ENCODE data around the gene OR52E6.
A peak's percentile ranks its signal among the peaks of the same experiment; 100 is the strongest.

Gene OR52E6

GRCh38 chr11:5841797-5842196 lies at the start of gene OR52E6:
TSS of gene OR52E6 (minus strand) at chr11:5841897. CDS start at chr11:5841897, 0 bp downstream.
- no peak for DNase-seq

- DNase-seq, result no peak
Measured at GRCh38 chr11:5891216-5891800, 49.6 kb upstream of the OR52E6 start.

GRCh38 chr11:5887661-5888060 lies 46.0 kb upstream of the OR52E6 start:
- DNase-seq, result no peak

DNA sequence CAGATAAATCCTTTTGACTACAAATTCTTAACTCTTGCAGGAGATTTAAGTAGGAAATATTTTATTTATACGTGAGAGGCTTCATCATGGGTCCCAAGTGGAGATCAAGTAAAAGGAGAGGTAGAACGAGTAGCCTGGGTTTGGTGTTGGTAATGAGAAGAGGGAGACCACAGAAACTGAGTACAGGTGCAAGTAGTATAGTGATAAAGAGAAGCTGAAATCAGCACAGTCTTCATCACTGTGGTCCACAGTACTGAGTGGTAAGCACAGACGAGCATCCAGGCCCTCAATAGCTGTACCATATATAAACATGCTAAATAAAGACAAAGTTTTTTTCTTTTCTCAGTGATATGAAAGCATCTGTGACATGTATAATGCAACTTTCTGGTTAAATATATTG lies 45.5 kb upstream of the OR52E6 start:
- no peak for DNase-seq

DNA sequence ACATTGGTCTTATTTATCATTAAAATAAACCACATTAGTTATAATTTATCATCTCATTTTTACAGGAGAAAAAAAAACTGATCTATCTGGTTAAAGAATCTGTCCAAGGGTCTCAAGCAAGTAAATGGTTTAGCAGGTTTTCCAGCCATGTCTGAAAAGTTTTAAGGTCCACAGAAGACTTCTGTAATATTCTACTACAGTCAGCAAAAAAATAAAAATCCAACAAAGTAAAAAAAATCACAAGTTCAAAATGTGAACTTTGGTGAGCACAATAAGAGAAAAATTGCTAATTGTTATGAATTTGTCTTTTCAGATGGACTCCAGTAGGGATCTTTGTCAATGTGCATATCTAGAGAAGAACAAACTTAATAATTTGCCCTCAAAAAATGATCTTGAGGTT lies 40.1 kb upstream of the OR52E6 start:
- DNase-seq, result no peak

- no peak for DNase-seq
Measured at GRCh38 chr11:5880329-5880728, 38.6 kb upstream of the OR52E6 start, which contains the start of gene OR52E4. TSS of gene OR52E4 (plus strand) at chr11:5880629. CDS start at chr11:5884293, 3,664 bp downstream.

DNA sequence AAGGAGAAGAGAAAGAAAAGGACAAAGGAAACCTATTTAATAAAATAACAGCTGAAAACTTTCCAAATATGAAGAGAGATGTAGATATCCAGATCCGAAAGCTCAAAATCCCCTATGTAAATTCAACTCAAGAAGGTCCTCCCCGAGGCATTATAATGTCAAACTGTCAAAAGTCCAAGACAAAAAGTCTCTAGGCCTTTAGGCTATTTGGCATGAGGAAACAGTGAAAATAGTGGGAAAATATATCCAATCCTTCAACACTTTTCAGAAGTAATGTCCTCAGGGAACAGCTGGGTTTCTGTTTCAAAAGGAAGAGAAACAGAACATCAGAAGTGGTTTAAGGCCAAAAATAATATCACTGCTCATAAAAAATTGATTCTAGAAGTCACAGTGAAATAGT lies 36.9 kb upstream of the OR52E6 start:
- DNase-seq, result no peak

GRCh38 chr11:5865826-5866225 lies 24.1 kb upstream of the OR52E6 start:
- DNase-seq, result no peak

DNA sequence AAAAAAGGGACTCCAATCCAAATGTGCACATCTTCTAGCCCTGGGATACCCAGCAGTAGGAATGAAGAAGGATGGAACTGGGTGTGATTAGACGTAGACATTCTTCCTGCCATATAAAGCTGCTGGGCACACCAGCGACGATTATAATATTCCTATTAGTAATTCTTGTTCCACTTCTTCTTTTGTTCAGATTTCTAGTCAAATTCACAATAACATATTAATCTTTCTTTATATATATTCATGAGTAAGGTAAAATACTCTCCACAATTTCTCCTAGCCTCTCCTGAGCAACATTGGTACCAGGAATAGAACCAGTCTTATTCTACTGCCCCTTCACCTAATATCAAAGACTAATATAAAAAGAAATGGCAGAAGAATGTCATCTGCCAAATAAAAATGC lies 15.9 kb upstream of the OR52E6 start, which contains the start of gene OR52E8:
TSS of gene OR52E8 (minus strand) at position 101 of the 400 bp plus-strand sequence. CDS start at position 101, 0 bp downstream.
- no peak for DNase-seq

DNA sequence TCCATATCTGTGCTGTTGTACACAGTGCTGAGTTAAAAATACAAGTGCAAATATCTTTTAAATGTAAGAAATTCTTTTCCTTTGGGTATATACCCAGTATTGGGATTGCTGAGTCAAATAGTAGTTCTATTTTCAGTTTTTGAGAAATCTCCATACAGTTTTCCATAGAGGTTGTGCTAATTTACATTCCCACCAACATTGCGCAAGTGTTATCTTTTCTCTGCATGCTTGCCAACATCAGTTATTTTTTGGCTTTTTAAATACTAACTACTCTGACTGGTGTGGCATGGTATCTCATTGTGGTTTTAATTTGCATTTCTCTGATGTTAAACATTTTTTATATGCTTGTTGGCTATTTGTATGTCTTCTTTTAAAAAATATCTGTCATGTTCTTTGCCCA lies 9.3 kb upstream of the OR52E6 start:
- no peak for DNase-seq

- DNase-seq, result no peak
Measured at GRCh38 chr11:5847711-5848110, 6.0 kb upstream of the OR52E6 start.

DNA sequence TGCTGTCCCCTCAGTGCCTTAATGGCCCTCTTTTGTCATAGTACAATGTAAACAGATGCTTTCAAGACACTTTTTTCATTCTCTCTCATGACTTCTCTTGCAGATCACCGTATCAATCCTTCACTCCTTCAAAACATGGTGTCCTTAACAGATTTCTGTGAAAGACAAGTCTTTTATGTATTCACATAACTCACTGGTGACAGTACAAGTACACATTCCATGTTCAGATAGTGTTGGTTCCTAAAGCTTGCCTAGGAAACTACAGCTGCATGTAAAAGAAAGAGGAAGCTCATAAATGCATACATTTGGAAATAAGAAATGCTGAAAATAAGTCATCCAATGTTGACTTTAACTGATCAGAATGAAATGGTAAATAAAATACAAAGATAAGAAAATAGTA lies 5.0 kb upstream of the OR52E6 start:
- no peak for DNase-seq

GRCh38 chr11:5837695-5838094 lies 4.0 kb downstream of the OR52E6 start:
- DNase-seq, result no peak

- no peak for DNase-seq
Measured at GRCh38 chr11:5833446-5833845, 8.3 kb downstream of the OR52E6 start.

- no peak for DNase-seq
Measured at GRCh38 chr11:5831196-5831829, 10.4 kb downstream of the OR52E6 start.

GRCh38 chr11:5818245-5818886 lies 23.3 kb downstream of the OR52E6 start:
- no peak for DNase-seq

GRCh38 chr11:5815534-5815933 lies 26.2 kb downstream of the OR52E6 start:
- no peak for DNase-seq

DNA sequence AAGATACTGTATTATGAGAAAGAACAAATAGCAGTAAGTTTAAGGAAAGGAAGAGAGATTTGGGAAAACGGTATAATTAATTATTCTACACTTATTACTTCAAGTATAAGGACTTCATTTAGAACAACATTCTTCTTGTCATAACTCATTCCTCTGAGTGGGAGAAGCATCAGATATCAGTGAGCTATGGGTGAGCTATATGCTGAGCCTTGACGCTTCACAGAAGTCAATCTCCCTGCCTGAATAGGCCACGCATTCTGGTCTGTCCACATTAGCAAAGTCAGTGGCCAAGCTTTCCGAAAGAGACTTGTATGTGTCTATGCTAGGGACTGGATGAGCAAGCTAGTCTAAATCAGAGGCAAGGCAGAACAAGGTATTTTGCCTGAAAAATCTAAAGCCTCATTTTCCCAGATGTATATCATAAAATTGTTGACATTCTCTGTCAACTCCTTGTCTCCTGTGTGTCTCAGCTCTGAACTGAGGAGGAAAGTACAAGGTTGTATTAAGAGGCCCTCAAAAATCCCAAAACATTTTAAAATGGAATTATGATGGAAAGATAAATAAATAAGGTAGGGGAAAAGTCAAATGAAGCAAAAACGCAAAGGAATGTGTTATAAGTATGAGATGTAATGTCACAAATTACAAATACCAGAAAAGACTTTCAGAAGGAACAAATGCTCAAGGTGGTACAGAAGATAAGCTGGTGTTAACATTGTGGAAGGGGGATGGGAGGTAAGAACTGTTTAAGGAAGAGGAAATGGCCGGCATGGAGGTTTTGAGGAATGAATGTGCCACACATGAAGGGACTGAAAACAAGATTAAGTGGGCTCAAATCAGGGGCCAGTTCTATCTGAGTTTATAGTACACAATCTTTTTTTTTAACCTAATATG lies 31.5 kb downstream of the OR52E6 start:
- DNase-seq, result no peak

DNA sequence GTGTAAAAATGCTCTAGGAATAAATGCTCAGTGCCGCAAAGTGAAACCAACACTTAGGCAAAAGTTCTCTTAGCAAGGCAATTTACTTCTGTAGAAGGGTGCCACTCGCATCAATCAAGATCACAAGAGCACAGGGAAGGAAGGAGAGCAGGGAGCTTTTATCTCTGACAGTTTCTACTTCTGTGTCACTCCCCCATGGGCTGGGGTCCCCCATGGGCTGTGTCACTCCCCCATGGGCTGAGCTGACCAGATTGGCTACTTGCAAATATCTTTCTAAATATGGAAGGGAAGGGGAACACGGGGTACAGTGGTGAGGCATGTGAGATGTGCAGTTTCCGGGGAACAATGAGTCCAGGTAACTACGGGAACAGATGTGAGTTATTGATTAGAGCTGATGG lies 32.6 kb downstream of the OR52E6 start:
- DNase-seq, result no peak

DNA sequence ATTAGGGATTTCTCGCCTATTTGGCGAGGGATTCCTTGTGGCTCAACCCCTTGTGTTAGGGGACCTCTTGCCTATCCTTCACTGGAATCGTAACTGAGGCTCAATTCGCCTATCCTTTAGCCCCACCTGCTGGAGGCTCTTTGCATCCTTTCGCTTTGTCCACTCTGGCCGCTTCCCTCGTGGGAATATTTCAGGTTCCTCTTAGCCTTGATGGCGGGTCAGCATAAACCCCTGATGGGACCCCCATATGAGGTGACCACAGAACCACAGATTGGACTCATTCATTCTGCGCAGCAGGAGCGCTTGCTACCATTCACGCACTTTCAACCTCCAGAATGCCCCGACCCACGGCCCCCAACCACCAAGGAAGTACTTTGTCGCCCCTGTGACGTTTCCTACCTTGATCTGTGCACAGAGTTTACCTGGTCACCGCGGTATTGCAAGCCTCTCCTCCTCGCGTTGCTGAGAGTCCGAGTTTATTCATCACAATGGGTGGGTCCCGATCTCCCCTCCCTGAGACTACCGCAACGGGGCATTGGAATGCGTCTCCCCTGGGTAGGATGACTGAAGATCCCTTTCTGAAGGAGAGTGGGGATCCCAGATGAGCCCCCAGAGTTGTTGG lies 33.1 kb downstream of the OR52E6 start, which contains the start of gene OR52N2:
TSS of gene OR52N2 (plus strand) at position 425 of the 622 bp plus-strand sequence. CDS start 11,412 bp downstream, outside the sequence.
- peak; percentile 73 for DNase-seq

DNA sequence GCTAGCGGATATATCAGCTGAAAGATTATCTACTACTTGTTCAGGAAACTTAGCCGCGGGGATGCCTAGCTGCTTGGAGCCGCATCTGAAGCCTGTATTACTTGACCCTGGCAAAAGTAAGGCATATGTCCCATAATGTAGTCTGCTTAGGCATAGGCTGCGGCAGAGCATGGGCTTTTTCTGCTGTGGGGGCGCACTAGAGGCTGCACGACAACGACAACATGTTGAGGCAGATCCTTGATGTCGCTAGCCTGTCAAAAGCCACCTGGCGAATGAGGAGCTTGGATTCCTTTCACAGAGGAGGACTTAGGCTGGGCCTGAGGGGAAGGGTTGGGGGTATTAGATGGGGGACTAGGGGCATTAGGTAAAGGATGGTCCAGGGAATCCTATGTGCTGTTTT lies 34.1 kb downstream of the OR52E6 start:
- no peak for DNase-seq

GRCh38 chr11:5803982-5804381 lies 37.7 kb downstream of the OR52E6 start:
- no peak for DNase-seq

DNA sequence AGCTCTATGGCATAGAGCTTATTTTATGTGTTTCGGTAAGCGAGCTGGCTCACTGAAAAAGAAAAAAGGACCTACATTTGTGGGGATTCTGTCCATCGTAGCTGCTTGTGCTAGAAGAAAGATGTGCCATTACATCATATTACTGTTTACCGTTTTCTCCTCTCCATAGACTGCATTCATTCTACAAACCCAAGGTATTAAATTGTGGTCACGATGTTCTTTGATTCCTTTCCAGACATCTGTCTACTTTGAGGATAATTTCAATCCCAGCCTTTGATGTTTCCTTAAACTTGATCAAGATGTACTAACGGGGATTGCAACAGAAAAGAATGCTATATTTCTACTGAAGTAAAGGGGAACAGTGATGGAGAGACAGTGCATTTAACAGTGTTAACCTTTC lies 45.2 kb downstream of the OR52E6 start:
- no peak for DNase-seq

Measured in right hindlimb (tissue), 1 donor.